Testis (tissue), 3 donors: ENCODE results near the gene EMCN. TPM values are rescaled to one million over a fixed set of nuclear protein-coding genes. Genes with fewer than 3 reads are reported as not detected.

ENCODE experiments used
- DNase-seq: peaks from one replicate; pipeline ENCODE4 v3.0.0-alpha.2; 2019
- H3K27ac ChIP-seq, 2 donors: fragments of 200-600 bp; sonication (generic); one replicate each; pipeline ENCODE4 v1.5.1; 2019
- H3K27me3 ChIP-seq: fragments of 200-600 bp; sonication (generic); one replicate; pipeline ENCODE4 v1.5.1; 2019
- H3K36me3 ChIP-seq: fragments of 200-600 bp; sonication (generic); one replicate; pipeline ENCODE4 v1.5.1; 2017; ENCODE audit warnings: low read depth; ENCODE audit errors: missing control alignments
- H3K4me1 ChIP-seq: fragments of 200-600 bp; sonication (generic); one replicate; pipeline ENCODE4 v1.5.1; 2019
- H3K4me3 ChIP-seq, 2 donors: fragments of 200-600 bp; sonication (generic); one replicate each; pipeline ENCODE4 v1.5.1; 2017 to 2019
- H3K9me3 ChIP-seq: fragments of 200-600 bp; sonication (generic); one replicate; pipeline ENCODE4 v1.5.1; 2017
- POLR2A ChIP-seq: fragments of 450-650 bp; IDR thresholded peaks from one replicate; pipeline ENCODE4 v1.6.1; 2017; ENCODE audit warnings: antibody characterized with exemption, mild to moderate bottlenecking, moderate library complexity
- WGBS, 2 donors: methylation state at CpG; one replicate each; pipeline ENCODE4 v1.1.5; 2018; 5-methylcytosine and 5-hydroxymethylcytosine counted together
- intact Hi-C: fragments of 100-400 bp; cut with DNase I; formaldehyde crosslinking; loops from one replicate; pipeline ENCODE4 v1.15.1; 2023; ENCODE audit warnings: low total_unique reads
- polyA plus RNA-seq: library from polyadenylated mRNA; stranded (reverse); fragments of 350-450 nt; fragmentation: Illumina TruSeq; extraction: RNeasy Lipid Tissue Mini Kit (QIAGEN cat#74804); gene quantifications from one replicate; pipeline ENCODE4 v1.2.3, GENCODE V29; 2014; ENCODE audit warnings: low read depth, low replicate concordance; ENCODE audit not compliant: insufficient read depth
- total RNA-seq, 2 donors: library from RNA; depleted of rRNA; stranded (reverse); fragments of >200 nt; gene quantifications; one replicate each; pipeline ENCODE4 v1.2.3, GENCODE V29; 2016
- TF ChIP-seq, protein P1 (sequence below), 3 experiments: fragments of 450-650 bp in 2 of 3; fragments of 200-600 bp in 1 of 3; sonication (generic) in 1 of 3; IDR thresholded peaks; one replicate each; pipeline ENCODE4 v1.5.1; 2016 to 2019; ENCODE audit warnings: antibody characterized with exemption in 3 of 3, mild to moderate bottlenecking in 2 of 3, moderate library complexity in 1 of 3

EMCN gene
- total and polyA plus RNA-seq, 3 donors from 2014 or later = 5.6 to 7.4 (median 5.8) TPM

DNA sequence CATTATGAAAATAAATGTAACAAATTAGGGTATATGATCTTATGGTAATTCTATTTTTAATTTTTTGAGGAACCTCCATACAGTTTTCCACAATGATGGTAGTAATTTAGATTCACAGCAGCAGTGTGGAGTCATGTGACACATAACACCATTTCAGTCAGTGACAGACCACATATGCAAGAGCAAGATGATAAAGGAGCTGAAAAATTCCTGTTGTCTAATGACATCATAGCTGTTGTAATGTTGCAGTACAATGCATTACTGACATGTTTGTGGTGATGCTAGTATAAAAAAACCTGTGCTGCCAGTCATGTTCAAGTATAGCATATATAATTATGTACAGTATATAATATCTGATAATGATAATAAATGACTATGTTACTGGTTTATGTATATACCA, 28.5 kb downstream of the EMCN start:
- Histone ChIP-seq H3K36me3 (no peaks in the 10 kb centered on the region), H3K27me3 (no peaks in the 10 kb centered on the region), H3K27ac (no peak overlapping the region), H3K9me3 (no peaks in the 10 kb centered on the region), H3K4me3 (no peak overlapping the region), H3K4me1 (no peaks in the 10 kb centered on the region)
- no peak for DNase-seq
- intact Hi-C loops = no loop called here
- TF ChIP-seq, protein P1, sequence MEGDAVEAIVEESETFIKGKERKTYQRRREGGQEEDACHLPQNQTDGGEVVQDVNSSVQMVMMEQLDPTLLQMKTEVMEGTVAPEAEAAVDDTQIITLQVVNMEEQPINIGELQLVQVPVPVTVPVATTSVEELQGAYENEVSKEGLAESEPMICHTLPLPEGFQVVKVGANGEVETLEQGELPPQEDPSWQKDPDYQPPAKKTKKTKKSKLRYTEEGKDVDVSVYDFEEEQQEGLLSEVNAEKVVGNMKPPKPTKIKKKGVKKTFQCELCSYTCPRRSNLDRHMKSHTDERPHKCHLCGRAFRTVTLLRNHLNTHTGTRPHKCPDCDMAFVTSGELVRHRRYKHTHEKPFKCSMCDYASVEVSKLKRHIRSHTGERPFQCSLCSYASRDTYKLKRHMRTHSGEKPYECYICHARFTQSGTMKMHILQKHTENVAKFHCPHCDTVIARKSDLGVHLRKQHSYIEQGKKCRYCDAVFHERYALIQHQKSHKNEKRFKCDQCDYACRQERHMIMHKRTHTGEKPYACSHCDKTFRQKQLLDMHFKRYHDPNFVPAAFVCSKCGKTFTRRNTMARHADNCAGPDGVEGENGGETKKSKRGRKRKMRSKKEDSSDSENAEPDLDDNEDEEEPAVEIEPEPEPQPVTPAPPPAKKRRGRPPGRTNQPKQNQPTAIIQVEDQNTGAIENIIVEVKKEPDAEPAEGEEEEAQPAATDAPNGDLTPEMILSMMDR (IDR thresholded peaks at IDR 0.05) = no peak
- no peak for TF ChIP-seq POLR2A

- no peak for TF ChIP-seq POLR2A
- TF ChIP-seq, protein P1 (IDR thresholded peaks at IDR 0.05) = no peak
- intact Hi-C loops = no loop called here
- Histone ChIP-seq H3K9me3 (no peaks in the 10 kb centered on the region), H3K27me3 (no peaks in the 10 kb centered on the region), H3K4me3 (no peak overlapping the region), H3K27ac (no peak overlapping the region), H3K4me1 (no peaks in the 10 kb centered on the region), H3K36me3 (no peaks in the 10 kb centered on the region)
- no peak for DNase-seq
- 85 to 88% methylated on average over 3 of the region's 3 CpGs for WGBS, 2 donors
These were observed 31.3 kb downstream of the EMCN start for GRCh38 chr4:100486496-100486895.

- intact Hi-C loops = no loop called here
- Histone ChIP-seq H3K4me3 (no peak overlapping the region), H3K27ac (no peak overlapping the region), H3K4me1 (no peaks in the 10 kb centered on the region), H3K9me3 (no peaks in the 10 kb centered on the region), H3K36me3 (no peaks in the 10 kb centered on the region), H3K27me3 (no peaks in the 10 kb centered on the region)
- TF ChIP-seq, protein P1 (IDR thresholded peaks at IDR 0.05) = no peak
- no peak for TF ChIP-seq POLR2A
- WGBS, 2 donors = 65 to 75% methylated on average over 2 of the region's 2 CpGs
- no peak for DNase-seq
These were observed 34.0 kb downstream of the EMCN start for GRCh38 chr4:100483796-100484195.

DNA sequence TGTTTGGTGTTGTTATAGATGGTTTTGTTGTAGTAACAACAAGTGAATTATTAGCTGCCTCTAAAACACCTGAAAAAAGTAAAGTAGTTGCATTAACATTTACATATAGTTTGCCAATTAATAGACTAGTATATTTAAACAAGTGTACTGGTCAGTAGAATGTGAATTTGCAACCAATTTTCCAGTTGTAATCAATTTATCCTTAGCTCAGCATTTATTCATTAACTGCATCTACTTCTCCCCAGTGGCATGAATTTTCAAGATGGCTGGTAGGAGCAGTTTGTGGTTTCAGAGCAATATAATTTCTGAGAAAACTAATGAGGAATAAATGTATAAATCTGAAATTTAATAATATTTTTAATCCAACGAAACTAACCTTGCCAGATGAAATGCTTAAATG, 37.9 kb downstream of the EMCN start:
- TF ChIP-seq, protein P1 (IDR thresholded peaks at IDR 0.05) = no peak
- TF ChIP-seq POLR2A = no peak
- no peaks in the 10 kb centered on the region for H3K36me3 ChIP-seq
- no peak overlapping the region for H3K4me3 ChIP-seq
- no peak overlapping the region for H3K27ac ChIP-seq
- no peaks in the 10 kb centered on the region for H3K27me3 ChIP-seq
- no peaks in the 10 kb centered on the region for H3K9me3 ChIP-seq
- 54 to 88% methylated on average over 1 of the region's 1 CpG for WGBS, 2 donors
- DNase-seq = no peak
- intact Hi-C loops = no loop called here
- H3K4me1 ChIP-seq = no peaks in the 10 kb centered on the region

GRCh38 chr4:100469555-100469954, 48.3 kb downstream of the EMCN start:
- H3K4me1 ChIP-seq = no peaks in the 10 kb centered on the region
- no peak for TF ChIP-seq POLR2A
- H3K4me3 ChIP-seq = no peak overlapping the region
- intact Hi-C loops = no loop called here
- DNase-seq = no peak
- H3K36me3 ChIP-seq = no peaks in the 10 kb centered on the region
- no peak overlapping the region for H3K27ac ChIP-seq
- WGBS, 2 donors = 87% methylated on average over 1 of the region's 1 CpG; no CpG with 5 or more reads in 1 of the 2 donors
- no peaks in the 10 kb centered on the region for H3K9me3 ChIP-seq
- no peaks in the 10 kb centered on the region for H3K27me3 ChIP-seq
